Endodermal cell (in vitro differentiated cells): Measurements from ENCODE around the gene TBCE. TPM values are rescaled to one million over a fixed set of nuclear protein-coding genes. Genes with fewer than 3 reads are reported as not detected.
A peak's percentile ranks its signal among the peaks of the same experiment; 100 is the strongest.

Source experiments
- DNase-seq: peaks from one replicate; pipeline ENCODE4 v3.0.0-alpha.2; 2017
- H3K27ac ChIP-seq: 2 replicates; pipeline ENCODE4 v1.5.1; 2013; ENCODE audit warnings: mild to moderate bottlenecking, low read depth, low read length, moderate library complexity
- H3K27me3 ChIP-seq: 2 replicates; pipeline ENCODE4 v1.6.1; 2013; ENCODE audit warnings: mild to moderate bottlenecking, low read length, moderate library complexity; ENCODE audit not compliant: insufficient read depth, control insufficient read depth, poor library complexity, severe bottlenecking
- H3K36me3 ChIP-seq: 2 replicates; pipeline ENCODE4 v1.7.0; 2013; ENCODE audit warnings: mild to moderate bottlenecking, low read length, moderate library complexity; ENCODE audit not compliant: control insufficient read depth, insufficient read depth
- H3K4me1 ChIP-seq: one replicate; pipeline ENCODE4 v1.7.0; 2013; ENCODE audit warnings: low read length; ENCODE audit not compliant: control insufficient read depth, insufficient read depth
- H3K4me3 ChIP-seq: 2 replicates; pipeline ENCODE4 v1.5.1; 2013; ENCODE audit warnings: mild to moderate bottlenecking, low read length, moderate library complexity
- H3K9ac ChIP-seq: 2 replicates; pipeline ENCODE4 v1.6.1; 2013; ENCODE audit warnings: mild to moderate bottlenecking, low read length, moderate library complexity; ENCODE audit not compliant: poor library complexity, severe bottlenecking; ENCODE audit errors: extremely low read depth
- H3K9me3 ChIP-seq: 2 replicates; pipeline ENCODE4 v1.6.1; 2013; ENCODE audit warnings: mild to moderate bottlenecking, low read length, moderate library complexity; ENCODE audit not compliant: control insufficient read depth
- H3K27ac Mint-ChIP-seq: 2 replicates; pipeline ENCODE4 v1.8.0; 2020; ENCODE audit warnings: mixed read lengths
- H3K27me3 Mint-ChIP-seq: 2 replicates; pipeline ENCODE4 v1.8.0; 2021; ENCODE audit warnings: mild to moderate bottlenecking, mixed read lengths; ENCODE audit not compliant: insufficient read depth
- H3K36me3 Mint-ChIP-seq: 2 replicates; pipeline ENCODE4 v1.8.0; 2020; ENCODE audit warnings: low read depth, mixed read lengths
- H3K4me1 Mint-ChIP-seq: 2 replicates; pipeline ENCODE4 v1.8.0; 2020; ENCODE audit warnings: mixed read lengths
- H3K4me3 Mint-ChIP-seq: 2 replicates; pipeline ENCODE4 v1.8.0; 2020; ENCODE audit warnings: mild to moderate bottlenecking, moderate library complexity, mixed read lengths
- H3K9me3 Mint-ChIP-seq: 2 replicates; pipeline ENCODE4 v1.8.0; 2020; ENCODE audit warnings: mild to moderate bottlenecking, mixed read lengths
- WGBS, 2 experiments: methylation state at CpG; one replicate each; pipeline versions ENCODE4 v1.1.5 to v1.1.7; 2013; ENCODE audit warnings: missing lambda C conversion rate in 2 of 2, mixed read lengths in 1 of 2; ENCODE audit not compliant: insufficient coverage in 1 of 2, insufficient read length in 1 of 2; 5-methylcytosine and 5-hydroxymethylcytosine counted together
- total RNA-seq, 2 donors: library from RNA; stranded (reverse); fragmentation: NEBNext Ultra II Directional in 1 of 2; extraction: Animal tissue kit (Norgen Biotek cat#: 25700) in 1 of 2; gene quantifications; 2 replicates in 1 of 2; 3 replicates in 1 of 2; pipeline ENCODE4 v1.2.1, GENCODE V29; 2021
- TF ChIP-seq, protein P1 (sequence below): fragments of 200-600 bp; sonication (generic); conservative IDR thresholded peaks from 2 replicates; pipeline ENCODE4 v1.5.0; 2021; ENCODE audit warnings: antibody characterized with exemption, mild to moderate bottlenecking

The TBCE gene
- total RNA-seq, 2 donors from 2014 or later: 31.8 to 33.3 TPM

DNA sequence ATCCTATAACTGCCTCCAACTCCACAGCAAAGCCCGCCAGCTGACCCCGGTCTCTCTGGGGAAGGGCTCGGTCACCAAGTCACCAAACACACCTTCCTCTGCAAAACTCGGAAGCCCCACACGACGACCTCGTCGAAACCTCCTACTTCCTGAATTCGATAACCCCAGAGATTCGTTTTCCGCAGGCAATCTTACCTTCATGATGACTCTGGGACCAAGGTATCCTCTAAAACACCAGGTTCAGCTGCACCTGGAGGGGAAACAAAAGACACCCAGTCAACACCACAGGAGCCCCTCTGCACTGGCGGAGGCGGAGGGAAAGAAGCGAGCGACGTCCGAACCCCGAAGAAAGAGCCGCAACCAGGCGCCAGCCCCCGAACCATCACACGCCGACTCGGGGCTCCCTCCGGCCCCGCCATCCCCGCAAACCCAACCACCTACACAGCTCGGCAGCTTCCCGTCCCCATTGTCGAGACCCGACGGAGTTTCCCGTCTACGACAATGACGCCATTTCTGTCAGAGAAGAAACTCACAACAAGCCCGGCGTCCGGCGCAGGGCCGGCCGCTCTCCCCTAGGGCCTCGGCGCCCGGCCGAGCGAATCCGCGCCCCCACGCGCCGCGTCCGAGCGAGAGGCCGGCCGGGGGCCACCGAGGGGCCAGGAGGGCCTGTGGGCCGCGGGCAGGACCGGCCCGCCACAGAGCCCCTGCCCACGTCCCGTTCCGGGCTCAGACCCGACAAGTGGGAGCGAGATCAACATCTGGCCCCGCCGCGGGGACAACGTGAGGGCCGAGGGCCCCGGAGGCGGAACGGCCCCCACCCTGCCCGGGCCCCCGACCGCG lies 40.3 kb upstream of the TBCE start:
- DNase-seq: peak; percentile 74
- Mint-ChIP-seq H3K9me3 (no peaks in the 10 kb centered on the region), H3K4me1 (peaks cover 30% of the 10 kb centered on the region), H3K4me3 (no peak overlapping the region), H3K27ac (peak overlapping the region; percentile 92), H3K36me3 (peaks cover 33% of the 10 kb centered on the region), H3K27me3 (no peaks in the 10 kb centered on the region)
- Histone ChIP-seq H3K27ac (peak overlapping the region; percentile 96), H3K4me3 (peak overlapping the region; percentile 97), H3K9me3 (no peaks in the 10 kb centered on the region), H3K27me3 (no peaks in the 10 kb centered on the region), H3K9ac (peak overlapping the region; percentile 91), H3K4me1 (peaks cover 4% of the 10 kb centered on the region), H3K36me3 (peaks cover 37% of the 10 kb centered on the region)
- TF ChIP-seq, protein P1, sequence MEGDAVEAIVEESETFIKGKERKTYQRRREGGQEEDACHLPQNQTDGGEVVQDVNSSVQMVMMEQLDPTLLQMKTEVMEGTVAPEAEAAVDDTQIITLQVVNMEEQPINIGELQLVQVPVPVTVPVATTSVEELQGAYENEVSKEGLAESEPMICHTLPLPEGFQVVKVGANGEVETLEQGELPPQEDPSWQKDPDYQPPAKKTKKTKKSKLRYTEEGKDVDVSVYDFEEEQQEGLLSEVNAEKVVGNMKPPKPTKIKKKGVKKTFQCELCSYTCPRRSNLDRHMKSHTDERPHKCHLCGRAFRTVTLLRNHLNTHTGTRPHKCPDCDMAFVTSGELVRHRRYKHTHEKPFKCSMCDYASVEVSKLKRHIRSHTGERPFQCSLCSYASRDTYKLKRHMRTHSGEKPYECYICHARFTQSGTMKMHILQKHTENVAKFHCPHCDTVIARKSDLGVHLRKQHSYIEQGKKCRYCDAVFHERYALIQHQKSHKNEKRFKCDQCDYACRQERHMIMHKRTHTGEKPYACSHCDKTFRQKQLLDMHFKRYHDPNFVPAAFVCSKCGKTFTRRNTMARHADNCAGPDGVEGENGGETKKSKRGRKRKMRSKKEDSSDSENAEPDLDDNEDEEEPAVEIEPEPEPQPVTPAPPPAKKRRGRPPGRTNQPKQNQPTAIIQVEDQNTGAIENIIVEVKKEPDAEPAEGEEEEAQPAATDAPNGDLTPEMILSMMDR: no peak
- WGBS, 2 experiments: 0% methylated on average over 27 to 78 of the region's 78 CpGs

DNA sequence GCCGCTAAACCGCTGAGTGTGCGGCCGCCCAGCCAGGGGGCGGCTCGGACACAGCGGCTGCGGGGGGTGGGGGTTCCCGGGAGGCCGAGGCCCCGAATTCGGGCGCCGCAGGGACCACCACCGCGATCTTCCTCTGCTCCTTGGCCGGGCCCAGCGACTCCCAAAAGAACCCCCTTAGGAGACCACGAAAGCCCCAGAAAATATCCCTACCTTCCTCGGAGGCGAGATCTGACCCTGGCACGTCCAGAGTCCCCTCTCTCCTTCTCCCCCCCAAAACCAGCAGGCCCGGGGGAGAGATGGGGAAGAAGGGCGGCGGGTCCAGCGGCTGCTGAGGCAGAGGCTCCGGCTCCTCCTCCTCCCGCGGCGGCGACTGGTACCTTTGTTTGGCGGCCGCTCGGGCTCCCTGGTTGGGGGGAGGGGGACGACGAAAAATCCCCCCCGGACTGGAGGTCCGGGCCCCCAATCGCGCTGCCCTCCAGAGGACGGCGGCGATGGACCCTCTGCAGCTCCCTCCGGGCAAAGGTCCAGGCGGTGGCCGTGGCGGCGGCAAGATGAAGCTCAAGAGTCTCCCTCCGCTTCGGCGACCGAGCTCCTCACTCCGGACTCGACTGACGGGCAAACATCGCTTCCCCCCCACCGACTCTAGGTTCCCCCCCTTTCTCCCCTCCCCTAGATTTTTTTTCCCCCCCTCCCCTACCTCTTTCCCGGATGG lies 39.5 kb upstream of the TBCE start, which contains the start of gene ARID4B:
ARID4B (minus strand) TSS at position 621 of the 712 bp plus-strand sequence. CDS start 1,260 bp downstream, outside the sequence.
- H3K4me3 ChIP-seq: peak within 1 kb of the TSS; percentile 100
- Mint-ChIP-seq H3K27ac (peak within 1 kb of the TSS; percentile 92), H3K36me3 (peaks cover 26% of the 10 kb centered on the region), H3K27me3 (no peaks in the 10 kb centered on the region), H3K4me3 (no peak within 1 kb of the TSS), H3K4me1 (peaks cover 31% of the 10 kb centered on the region), H3K9me3 (no peaks in the 10 kb centered on the region)
- no peaks in the 10 kb centered on the region for H3K27me3 ChIP-seq
- TF ChIP-seq, protein P1: no peak
- peaks cover 31% of the 10 kb centered on the region for H3K36me3 ChIP-seq
- peaks cover 4% of the 10 kb centered on the region for H3K4me1 ChIP-seq
- no peaks in the 10 kb centered on the region for H3K9me3 ChIP-seq
- peak within 1 kb of the TSS; percentile 98 for H3K27ac ChIP-seq
- 0% methylated on average over 10 to 58 of the region's 58 CpGs for WGBS, 2 experiments
- peak within 1 kb of the TSS; percentile 91 for H3K9ac ChIP-seq
- no peak for DNase-seq

DNA sequence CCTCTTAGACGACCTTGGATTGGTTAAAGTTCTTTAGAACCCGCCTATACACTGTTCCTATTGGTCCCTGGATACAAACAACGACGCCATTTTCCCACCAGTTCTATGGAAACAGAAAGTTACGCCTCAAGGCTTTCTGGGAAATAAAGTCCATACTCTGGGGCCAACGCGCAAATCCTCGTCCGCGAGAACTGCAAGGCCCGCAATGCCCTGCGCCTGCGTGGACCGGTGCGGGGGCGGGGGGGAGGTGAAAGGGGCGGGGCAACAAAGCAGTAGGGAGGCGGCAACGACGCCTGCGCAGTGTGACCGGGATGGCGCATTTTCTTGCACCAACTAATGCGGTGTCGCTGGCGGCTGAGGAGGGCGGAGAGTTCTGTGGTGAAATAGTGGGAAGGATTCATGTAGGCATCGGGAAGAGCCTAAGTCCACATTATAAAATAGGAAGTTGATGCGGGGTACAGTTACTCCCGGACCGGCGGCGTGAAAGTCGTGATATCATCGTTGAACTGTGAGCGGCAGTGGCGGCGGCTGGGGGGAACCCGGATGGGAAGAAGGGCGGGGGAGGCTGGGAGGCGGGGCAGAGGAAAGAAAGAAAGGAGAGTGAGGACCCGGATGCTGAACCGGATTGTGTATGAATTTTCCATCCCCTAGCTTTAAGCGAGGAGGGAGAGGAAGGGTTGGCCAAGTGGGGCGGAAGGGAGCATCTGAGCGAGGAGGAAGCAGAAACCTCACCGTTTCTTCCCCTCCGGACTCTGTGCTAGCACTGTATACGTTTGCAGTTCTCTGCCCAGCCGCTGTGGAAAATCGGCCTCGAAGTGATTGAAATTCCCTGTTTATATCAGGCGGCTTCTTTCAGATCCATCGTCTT lies 38.7 kb upstream of the TBCE start, which contains the start of gene GGPS1:
GGPS1 (plus strand) TSS at position 300 of the 868 bp plus-strand sequence. CDS start 6,695 bp downstream, outside the sequence.
- Mint-ChIP-seq H3K4me3 (no peak within 1 kb of the TSS), H3K36me3 (peaks cover 26% of the 10 kb centered on the region), H3K9me3 (no peaks in the 10 kb centered on the region), H3K27ac (peak within 1 kb of the TSS; percentile 88), H3K27me3 (no peaks in the 10 kb centered on the region), H3K4me1 (peaks cover 31% of the 10 kb centered on the region)
- Histone ChIP-seq H3K9me3 (no peaks in the 10 kb centered on the region), H3K36me3 (peaks cover 29% of the 10 kb centered on the region), H3K27ac (peak within 1 kb of the TSS; percentile 98), H3K9ac (peak within 1 kb of the TSS; percentile 91), H3K4me3 (peak within 1 kb of the TSS; percentile 100), H3K4me1 (peaks cover 4% of the 10 kb centered on the region), H3K27me3 (no peaks in the 10 kb centered on the region)
- 0% methylated on average over 29 to 54 of the region's 54 CpGs for WGBS, 2 experiments
- peak; percentile 99 for DNase-seq
- TF ChIP-seq, protein P1: peak; percentile 41
